HepG2 (cell line): ENCODE results near the gene DCLRE1B. TPM values are rescaled to one million over a fixed set of nuclear protein-coding genes. Genes with fewer than 3 reads are reported as not detected.
A peak's percentile ranks its signal among the peaks of the same experiment; 100 is the strongest.

Experiments
- EP300 ChIP-seq, 3 experiments: sonication (generic) in 1 of 3; formaldehyde crosslinking in 1 of 3; IDR thresholded peaks; 2 replicates each; pipeline versions ENCODE4 v1.5.1 to v1.6.1; 2011 to 2020; ENCODE audit warnings: low read depth in 2 of 3, low read length in 2 of 3, borderline replicate concordance in 1 of 3, improper control_type of control experiment in 1 of 3, mild to moderate bottlenecking in 1 of 3, missing genetic modification reagents in 1 of 3, moderate library complexity in 1 of 3
- HNF1B ChIP-seq: sonication (generic); formaldehyde crosslinking; IDR thresholded peaks from 2 replicates; pipeline ENCODE4 v1.5.1; 2020; ENCODE audit warnings: mild to moderate bottlenecking, moderate library complexity, missing genetic modification reagents
- MEF2D ChIP-seq: sonication (generic); formaldehyde crosslinking; IDR thresholded peaks from 2 replicates; pipeline ENCODE4 v1.5.1; 2020; ENCODE audit warnings: mild to moderate bottlenecking, missing genetic modification reagents
- MTA1 ChIP-seq: sonication (generic); formaldehyde crosslinking; IDR thresholded peaks from 2 replicates; pipeline ENCODE4 v1.4.0; 2020; ENCODE audit warnings: missing genetic modification reagents, mild to moderate bottlenecking, borderline replicate concordance
- NCOA2 ChIP-seq: sonication (generic); formaldehyde crosslinking; IDR thresholded peaks from 2 replicates; pipeline ENCODE4 v1.8.0; 2022; ENCODE audit warnings: inconsistent platforms
- NFAT5 ChIP-seq: sonication (generic); formaldehyde crosslinking; IDR thresholded peaks from 2 replicates; pipeline ENCODE4 v1.4.0; 2020; ENCODE audit warnings: missing genetic modification reagents
- PCBP1 ChIP-seq: fragments of 200-400 bp; formaldehyde crosslinking; IDR thresholded peaks from 2 replicates; pipeline ENCODE4 v1.6.1; 2017; ENCODE audit warnings: mild to moderate bottlenecking, low read depth, low read length, borderline replicate concordance
- PTBP1 ChIP-seq: fragments of 200-400 bp; formaldehyde crosslinking; IDR thresholded peaks from 2 replicates; pipeline ENCODE4 v1.6.1; 2018; ENCODE audit warnings: low read length, low read depth; ENCODE audit not compliant: poor library complexity, severe bottlenecking
- REST ChIP-seq, 2 experiments: IDR thresholded peaks; 2 replicates each; pipeline ENCODE4 v1.6.1; 2011 to 2012; ENCODE audit warnings: low read length in 2 of 2, borderline replicate concordance in 1 of 2, low read depth in 1 of 2, mild to moderate bottlenecking in 1 of 2, moderate library complexity in 1 of 2
- TMF1 ChIP-seq: sonication (generic); formaldehyde crosslinking; IDR thresholded peaks from 2 replicates; pipeline ENCODE4 v1.8.1; 2022; ENCODE audit warnings: low read depth, missing genetic modification reagents
- ZBTB1 ChIP-seq: sonication (generic); formaldehyde crosslinking; IDR thresholded peaks from 2 replicates; pipeline ENCODE4 v1.4.0; 2020; ENCODE audit warnings: missing genetic modification reagents, borderline replicate concordance
- ZBTB46 ChIP-seq: sonication (generic); formaldehyde crosslinking; IDR thresholded peaks from 2 replicates; pipeline ENCODE4 v1.4.0; 2020; ENCODE audit warnings: mild to moderate bottlenecking, missing genetic modification reagents, borderline replicate concordance
- ZNF317 ChIP-seq: sonication (generic); formaldehyde crosslinking; IDR thresholded peaks from 2 replicates; pipeline ENCODE4 v1.5.0; 2020; ENCODE audit warnings: mild to moderate bottlenecking, missing genetic modification reagents
- ZNF703 ChIP-seq: sonication (generic); formaldehyde crosslinking; IDR thresholded peaks from 2 replicates; pipeline ENCODE4 v1.5.1; 2020; ENCODE audit warnings: missing genetic modification reagents, mild to moderate bottlenecking, moderate library complexity, borderline replicate concordance
- polyA plus RNA-seq, 8 experiments: library from polyadenylated mRNA; depleted of rRNA in 3 of 8; stranded (reverse) in 7 of 8; unstranded in 1 of 8; fragments of >200 nt; fragmentation: Illumina TruSeq in 4 of 8; extraction: Trizol in 4 of 8; gene quantifications; 2 replicates each; pipeline versions ENCODE4 v1.2.1 to v1.2.3, GENCODE V29; 2011 to 2016; ENCODE audit warnings: low read depth in 4 of 8, missing spikeins in 1 of 8, mixed read lengths in 1 of 8; ENCODE audit not compliant: insufficient read depth in 1 of 8
- total RNA-seq, 5 experiments: library from RNA; depleted of rRNA; stranded (reverse); fragments of >200 nt; fragmentation: Illumina TruSeq; extraction: Trizol; gene quantifications; 2 replicates each; pipeline ENCODE4 v1.2.3, GENCODE V29; 2016; ENCODE audit warnings: low read depth in 1 of 5

The DCLRE1B gene
- total and polyA plus RNA-seq, 2 of the 13 experiments (the other 11 are each of a cell fraction or from before 2014, with no cell fraction given): 2.7 to 8.0 TPM

- TF ChIP-seq NFAT5 (CRISPR knock-in tag): no peak
- no peak for TF ChIP-seq ZBTB46 (CRISPR knock-in tag)
- peak; percentile 51; the same call in 1 of the 2 replicates for TF ChIP-seq ZNF703
- no peak for TF ChIP-seq ZBTB1 (CRISPR knock-in tag)
- peak; percentile 59 for TF ChIP-seq NCOA2 (CRISPR knock-in tag)
- TF ChIP-seq HNF1B: peak; percentile 97
- TF ChIP-seq PCBP1: 0 out of 2 replicates have a peak, but pooled peaks have one; percentile 82
- peak; percentile 88 for TF ChIP-seq PTBP1
- peak; percentile 83; the same call in 1 of the 2 replicates for TF ChIP-seq MEF2D (CRISPR knock-in tag)
- peak; percentile 5 to 39; a peak in 2 of 4 replicates for TF ChIP-seq EP300 (IDR thresholded peaks at IDR 0.05; ENCODE audit: low read depth in 2 of 2, low read length in 2 of 2)
- TF ChIP-seq EP300 (CRISPR knock-in tag; IDR thresholded peaks at IDR 0.05; ENCODE audit: borderline replicate concordance): no peak
- peak; percentile 75; the same call in 1 of the 2 replicates for TF ChIP-seq ZNF317 (CRISPR knock-in tag)
- TF ChIP-seq TMF1: peak; percentile 58
- no peak for TF ChIP-seq MTA1 (CRISPR knock-in tag)
- 0 out of 4 replicates have a peak, but pooled peaks of 1 of the 2 experiments have one; percentile 10 for TF ChIP-seq REST (IDR thresholded peaks at IDR 0.05; ENCODE audit: borderline replicate concordance in 1 of 2, low read depth in 1 of 2, low read length in 2 of 2)
Measured at GRCh38 chr1:113904674-113905434, at the start of gene DCLRE1B, which contains the start of gene AP4B1 (continued).
